ENCODE data around the gene MAF. TPM values are rescaled to one million over a fixed set of nuclear protein-coding genes. Genes with fewer than 3 reads are reported as not detected.

MAF gene
- total RNA-seq, 4 donors from 2014 or later: 45.3 to 55.7 (median 46.8) TPM

DNA sequence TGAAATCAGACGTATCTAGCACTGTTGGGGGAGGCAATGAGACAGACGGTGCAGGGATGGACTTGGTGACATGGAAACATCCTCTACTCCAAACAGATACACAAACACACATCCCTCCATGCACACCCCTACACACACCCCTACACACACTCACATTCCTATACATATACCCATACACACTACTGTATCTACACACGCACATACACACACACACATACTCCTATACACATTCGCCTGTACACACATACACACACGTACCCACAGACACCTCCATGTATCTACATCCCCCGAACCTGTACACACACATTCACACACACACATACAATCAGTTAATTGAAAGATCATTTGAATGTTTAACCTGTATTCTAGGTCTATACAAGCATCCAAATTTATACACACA is 53.5 kb downstream of the MAF start:
- TF ChIP-seq, protein P1, sequence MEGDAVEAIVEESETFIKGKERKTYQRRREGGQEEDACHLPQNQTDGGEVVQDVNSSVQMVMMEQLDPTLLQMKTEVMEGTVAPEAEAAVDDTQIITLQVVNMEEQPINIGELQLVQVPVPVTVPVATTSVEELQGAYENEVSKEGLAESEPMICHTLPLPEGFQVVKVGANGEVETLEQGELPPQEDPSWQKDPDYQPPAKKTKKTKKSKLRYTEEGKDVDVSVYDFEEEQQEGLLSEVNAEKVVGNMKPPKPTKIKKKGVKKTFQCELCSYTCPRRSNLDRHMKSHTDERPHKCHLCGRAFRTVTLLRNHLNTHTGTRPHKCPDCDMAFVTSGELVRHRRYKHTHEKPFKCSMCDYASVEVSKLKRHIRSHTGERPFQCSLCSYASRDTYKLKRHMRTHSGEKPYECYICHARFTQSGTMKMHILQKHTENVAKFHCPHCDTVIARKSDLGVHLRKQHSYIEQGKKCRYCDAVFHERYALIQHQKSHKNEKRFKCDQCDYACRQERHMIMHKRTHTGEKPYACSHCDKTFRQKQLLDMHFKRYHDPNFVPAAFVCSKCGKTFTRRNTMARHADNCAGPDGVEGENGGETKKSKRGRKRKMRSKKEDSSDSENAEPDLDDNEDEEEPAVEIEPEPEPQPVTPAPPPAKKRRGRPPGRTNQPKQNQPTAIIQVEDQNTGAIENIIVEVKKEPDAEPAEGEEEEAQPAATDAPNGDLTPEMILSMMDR (IDR thresholded peaks at IDR 0.05; ENCODE audit: low read depth): no peak
